Spleen (tissue), 11 donors: ENCODE measurements around the gene ROBO1. TPM values are rescaled to one million over a fixed set of nuclear protein-coding genes. Genes with fewer than 3 reads are reported as not detected.

ENCODE experiments used
- DNase-seq: peaks from one replicate; pipeline ENCODE4 v3.0.0-alpha.2; 2020
- H3K27ac ChIP-seq, 8 donors: fragments of 200-600 bp; sonication (generic) in 7 of 8; 1 replicate in 4 of 8; 2 replicates in 4 of 8; pipeline versions ENCODE4 v1.5.0 to v1.8.0; 2016 to 2021; ENCODE audit warnings: inconsistent platforms in 4 of 8, mild to moderate bottlenecking in 4 of 8, moderate library complexity in 1 of 8
- H3K27me3 ChIP-seq, 7 donors: fragments of 200-600 bp; sonication (generic) in 6 of 7; replicated peaks in 1 of 7; 1 replicate in 4 of 7; 2 replicates in 3 of 7; pipeline versions ENCODE4 v1.5.0 to v1.8.0; 2016 to 2021; ENCODE audit warnings: inconsistent platforms in 3 of 7, mild to moderate bottlenecking in 1 of 7
- H3K36me3 ChIP-seq, 6 donors: fragments of 200-600 bp; sonication (generic) in 5 of 6; 1 replicate in 4 of 6; 2 replicates in 2 of 6; pipeline versions ENCODE4 v1.5.0 to v1.8.0; 2016 to 2021; ENCODE audit warnings: inconsistent platforms in 2 of 6
- H3K4me1 ChIP-seq, 6 donors: fragments of 200-600 bp; sonication (generic) in 5 of 6; 1 replicate in 3 of 6; 2 replicates in 3 of 6; pipeline versions ENCODE4 v1.5.0 to v1.8.0; 2016 to 2021; ENCODE audit warnings: inconsistent platforms in 3 of 6
- H3K4me3 ChIP-seq, 8 donors: fragments of 200-600 bp; sonication (generic) in 7 of 8; 1 replicate in 4 of 8; 2 replicates in 4 of 8; pipeline versions ENCODE4 v1.5.0 to v1.8.0; 2016 to 2021; ENCODE audit warnings: inconsistent platforms in 4 of 8, mild to moderate bottlenecking in 4 of 8, moderate library complexity in 2 of 8
- H3K9me3 ChIP-seq, 8 donors: fragments of 200-600 bp; sonication (generic) in 7 of 8; 1 replicate in 4 of 8; 2 replicates in 4 of 8; pipeline versions ENCODE4 v1.5.0 to v1.8.0; 2016 to 2021; ENCODE audit warnings: inconsistent platforms in 4 of 8
- POLR2A ChIP-seq, 3 donors: fragments of 450-650 bp; IDR thresholded peaks; one replicate each; pipeline ENCODE4 v1.5.1; 2017; ENCODE audit warnings: antibody characterized with exemption in 3 of 3, mild to moderate bottlenecking in 1 of 3
- POLR2AphosphoS5 ChIP-seq, 3 donors: sonication (generic); formaldehyde crosslinking; IDR thresholded peaks; one replicate each; pipeline ENCODE4 v1.5.1; 2017; ENCODE audit warnings: antibody characterized with exemption in 3 of 3
- WGBS, 5 donors: extraction: QIAGEN DNeasy Blood & Tissue Kit in 3 of 5; methylation state at CpG; one replicate each; pipeline versions ENCODE4 v1.1.5 to v1.1.7; 2013 to 2018; 5-methylcytosine and 5-hydroxymethylcytosine counted together
- intact Hi-C: fragments of 100-400 bp; cut with DNase I; formaldehyde crosslinking; loops from one replicate; pipeline ENCODE4 v1.15.0; 2023; ENCODE audit warnings: low total_unique reads
- polyA plus RNA-seq, 3 donors: library from polyadenylated mRNA; stranded (reverse); fragments of 200-250 nt; gene quantifications; one replicate each; pipeline ENCODE4 v1.2.1, GENCODE V29; 2013
- total RNA-seq, 7 donors: library from RNA; depleted of rRNA in 3 of 7; stranded (reverse); fragments of >200 nt in 3 of 7; fragmentation: NEBNext Ultra II Directional in 4 of 7; extraction: Animal tissue kit (Norgen Biotek cat#: 25700) in 4 of 7; gene quantifications; one replicate each; pipeline versions ENCODE4 v1.1.0 to v1.2.1, GENCODE V29; 2016 to 2021
- TF ChIP-seq, protein P1 (sequence below), 11 experiments: fragments of 200-600 bp in 7 of 11; fragments of 450-650 bp in 4 of 11; sonication (generic) in 4 of 11; IDR thresholded peaks in 8 of 11; conservative IDR thresholded peaks in 3 of 11; 1 replicate in 7 of 11; 2 replicates in 4 of 11; pipeline versions ENCODE4 v1.4.0 to v1.8.0; 2016 to 2021; ENCODE audit warnings: antibody characterized with exemption in 11 of 11, inconsistent platforms in 4 of 11, mild to moderate bottlenecking in 1 of 11
- donor health status: healthy with polysubstance abuse.
- donor health status: DM: no; HTN: no; CAD: no; lungs with moderate emphysema.
- donor health status: DM: no; HTN: no; CAD: no.
- donor health status: Bipolar disorder and iron deficiency.
- donor health status: healthy.
- donor health status: DM: no; HTN: no; CAD: no.
- donor health status: DM: yes; HTN: yes; CAD: no.

The ROBO1 gene
- total and polyA plus RNA-seq, 10 donors, result 3.4 to 37.3 (median 26.0) TPM

DNA sequence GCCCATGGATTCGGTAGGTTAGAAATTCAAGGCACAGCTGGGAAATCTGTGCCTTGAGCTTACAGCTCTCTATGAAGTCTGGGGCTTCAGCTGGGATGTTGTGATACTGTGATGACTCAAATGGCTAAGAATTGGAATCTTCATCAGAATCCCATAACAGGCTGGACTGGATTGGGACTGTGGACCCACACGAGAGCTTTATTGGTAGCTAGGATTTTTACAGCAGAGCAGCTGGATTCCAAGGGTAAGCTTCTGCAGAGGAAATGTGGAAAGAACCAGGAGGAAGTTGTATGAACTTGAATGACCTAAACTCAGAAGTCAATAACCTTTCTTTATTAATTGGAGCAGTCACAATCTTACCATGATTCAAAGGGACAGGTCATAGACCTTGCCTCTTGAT lies 1187.1 kb downstream of the ROBO1 start:
- WGBS, 5 donors, result 60 to 80% (median 67%) methylated on average over 2 of the region's 2 CpGs
- H3K9me3 ChIP-seq, result no peaks in the 10 kb centered on the region
- no peaks in the 10 kb centered on the region for H3K36me3 ChIP-seq
- intact Hi-C loops, result no loop called here
- TF ChIP-seq, protein P1, sequence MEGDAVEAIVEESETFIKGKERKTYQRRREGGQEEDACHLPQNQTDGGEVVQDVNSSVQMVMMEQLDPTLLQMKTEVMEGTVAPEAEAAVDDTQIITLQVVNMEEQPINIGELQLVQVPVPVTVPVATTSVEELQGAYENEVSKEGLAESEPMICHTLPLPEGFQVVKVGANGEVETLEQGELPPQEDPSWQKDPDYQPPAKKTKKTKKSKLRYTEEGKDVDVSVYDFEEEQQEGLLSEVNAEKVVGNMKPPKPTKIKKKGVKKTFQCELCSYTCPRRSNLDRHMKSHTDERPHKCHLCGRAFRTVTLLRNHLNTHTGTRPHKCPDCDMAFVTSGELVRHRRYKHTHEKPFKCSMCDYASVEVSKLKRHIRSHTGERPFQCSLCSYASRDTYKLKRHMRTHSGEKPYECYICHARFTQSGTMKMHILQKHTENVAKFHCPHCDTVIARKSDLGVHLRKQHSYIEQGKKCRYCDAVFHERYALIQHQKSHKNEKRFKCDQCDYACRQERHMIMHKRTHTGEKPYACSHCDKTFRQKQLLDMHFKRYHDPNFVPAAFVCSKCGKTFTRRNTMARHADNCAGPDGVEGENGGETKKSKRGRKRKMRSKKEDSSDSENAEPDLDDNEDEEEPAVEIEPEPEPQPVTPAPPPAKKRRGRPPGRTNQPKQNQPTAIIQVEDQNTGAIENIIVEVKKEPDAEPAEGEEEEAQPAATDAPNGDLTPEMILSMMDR (IDR thresholded peaks at IDR 0.05 in 8 of 11, conservative IDR thresholded peaks at IDR 0.05 in 3 of 11), result no peak
- TF ChIP-seq POLR2A (IDR thresholded peaks at IDR 0.05), result no peak
- no peak for TF ChIP-seq POLR2AphosphoS5 (IDR thresholded peaks at IDR 0.05)
- no peaks in the 10 kb centered on the region for H3K27me3 ChIP-seq
- no peaks in the 10 kb centered on the region for H3K4me1 ChIP-seq
- DNase-seq, result no peak
- H3K4me3 ChIP-seq, result no peak overlapping the region
- no peak overlapping the region for H3K27ac ChIP-seq

DNA sequence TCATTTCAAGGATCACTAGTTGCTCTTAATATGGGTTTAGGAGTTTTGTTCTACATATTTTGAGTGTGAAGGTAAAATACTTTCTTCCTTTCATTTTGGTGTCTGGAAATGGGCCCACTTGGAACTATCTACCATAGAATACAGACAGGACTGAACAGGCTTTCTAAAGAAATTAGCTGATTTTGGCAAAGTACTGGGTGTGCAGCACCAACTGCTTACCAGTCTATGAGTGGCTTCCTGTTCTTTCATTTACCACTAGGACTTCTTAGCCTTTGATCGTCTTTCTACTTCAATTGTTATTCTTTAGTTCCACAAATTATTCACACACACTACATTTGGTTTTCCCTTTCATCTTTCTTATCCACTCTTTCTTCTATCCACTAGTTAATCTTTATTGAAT lies 1196.3 kb downstream of the ROBO1 start:
- TF ChIP-seq, protein P1 (IDR thresholded peaks at IDR 0.05 in 8 of 11, conservative IDR thresholded peaks at IDR 0.05 in 3 of 11), result no peak
- TF ChIP-seq POLR2A (IDR thresholded peaks at IDR 0.05) (no peak), POLR2AphosphoS5 (IDR thresholded peaks at IDR 0.05) (no peak)
- Histone ChIP-seq H3K27me3 (no peaks in the 10 kb centered on the region), H3K27ac (no peak overlapping the region), H3K4me3 (no peak overlapping the region), H3K36me3 (no peaks in the 10 kb centered on the region), H3K4me1 (no peaks in the 10 kb centered on the region), H3K9me3 (peaks cover 0 to 3% (median 0%) of the 10 kb centered on the region in 8 donors)
- WGBS, 5 donors, result 63 to 85% (median 76%) methylated on average over 1 of the region's 1 CpG
- intact Hi-C loops, result no loop called here
- no peak for DNase-seq

GRCh38 chr3:78570496-78570895 lies 1197.3 kb downstream of the ROBO1 start:
- DNase-seq, result no peak
- H3K4me3 ChIP-seq, result no peak overlapping the region
- peaks cover 0 to 9% (median 0%) of the 10 kb centered on the region in 8 donors for H3K9me3 ChIP-seq
- intact Hi-C loops, result no loop called here
- H3K36me3 ChIP-seq, result no peaks in the 10 kb centered on the region
- no peaks in the 10 kb centered on the region for H3K27me3 ChIP-seq
- H3K27ac ChIP-seq, result no peak overlapping the region
- no peaks in the 10 kb centered on the region for H3K4me1 ChIP-seq
- WGBS, 5 donors, result 90 to 97% (median 94%) methylated on average over 10 of the region's 10 CpGs
- TF ChIP-seq, protein P1 (IDR thresholded peaks at IDR 0.05 in 8 of 11, conservative IDR thresholded peaks at IDR 0.05 in 3 of 11), result no peak
- no peak for TF ChIP-seq POLR2AphosphoS5 (IDR thresholded peaks at IDR 0.05)
- no peak for TF ChIP-seq POLR2A (IDR thresholded peaks at IDR 0.05)

- H3K27ac ChIP-seq, result no peak overlapping the region
- H3K4me1 ChIP-seq, result no peaks in the 10 kb centered on the region
- WGBS, 5 donors, result 74 to 81% (median 75%) methylated on average over 6 of the region's 6 CpGs
- H3K27me3 ChIP-seq, result no peaks in the 10 kb centered on the region
- TF ChIP-seq, protein P1 (IDR thresholded peaks at IDR 0.05 in 8 of 11, conservative IDR thresholded peaks at IDR 0.05 in 3 of 11), result no peak
- TF ChIP-seq POLR2A (IDR thresholded peaks at IDR 0.05), result no peak
- no peak for TF ChIP-seq POLR2AphosphoS5 (IDR thresholded peaks at IDR 0.05)
- intact Hi-C loops, result no loop called here
- no peak overlapping the region for H3K4me3 ChIP-seq
- H3K9me3 ChIP-seq, result peaks cover 0 to 16% (median 4%) of the 10 kb centered on the region in 8 donors
- no peak for DNase-seq
- H3K36me3 ChIP-seq, result no peaks in the 10 kb centered on the region
Measured at GRCh38 chr3:78569804-78570203, 1198.0 kb downstream of the ROBO1 start.
